ENCODE results near the gene RLF. TPM values are rescaled to one million over a fixed set of nuclear protein-coding genes. Genes with fewer than 3 reads are reported as not detected.

RLF gene
- total and polyA plus RNA-seq, 9 of the 15 experiments (the other 6 are each of a cell fraction or from before 2014, with no cell fraction given), result 3.6 to 35.0 (median 21.2) TPM

- peak; percentile 96 for TF ChIP-seq MYC (IDR thresholded peaks at IDR 0.05; ENCODE audit: low read depth, low read length)
- TF ChIP-seq MYC (CRISPR knock-in tag; IDR thresholded peaks at IDR 0.05; ENCODE audit: borderline replicate concordance, low read depth), result peak; percentile 88; the same call in 1 of the 2 replicates
- TF ChIP-seq KLF6 (CRISPR knock-in tag; IDR thresholded peaks at IDR 0.05; ENCODE audit: borderline replicate concordance), result peak; percentile 89
- no peak for TF ChIP-seq NELFE (IDR thresholded peaks at IDR 0.05; ENCODE audit: insufficient read depth, insufficient read length)
- no peak for TF ChIP-seq HIVEP1 (CRISPR knock-in tag; IDR thresholded peaks at IDR 0.05)
- no peak; the same call in 1 of the 2 replicates for TF ChIP-seq E2F1 (CRISPR knock-in tag; IDR thresholded peaks at IDR 0.05)
- TF ChIP-seq MAFF (IDR thresholded peaks at IDR 0.05; ENCODE audit: low read length), result 0 out of 2 replicates have a peak, but pooled peaks have one; percentile 0
- no peak for TF ChIP-seq ZNF174 (CRISPR knock-in tag; IDR thresholded peaks at IDR 0.05)
- peak; percentile 50 for TF ChIP-seq TAL1 (IDR thresholded peaks at IDR 0.05)
- TF ChIP-seq ZFP36 (IDR thresholded peaks at IDR 0.05; ENCODE audit: low read depth, low read length, partially characterized antibody), result no peak
- TF ChIP-seq CCAR2 (IDR thresholded peaks at IDR 0.05; ENCODE audit: low read depth, low read length), result peak; percentile 50; the same call in 1 of the 2 replicates
- TF ChIP-seq UBTF (IDR thresholded peaks at IDR 0.05; ENCODE audit: borderline replicate concordance in 1 of 2, low read depth in 2 of 2, low read length in 2 of 2), result peak; percentile 99 to 100
- TF ChIP-seq KAT2B (IDR thresholded peaks at IDR 0.05; ENCODE audit: low read depth, low read length), result no peak
- TF ChIP-seq ZNF184 (CRISPR knock-in tag; IDR thresholded peaks at IDR 0.05), result no peak; the same call in 1 of the 2 replicates
- TF ChIP-seq KAT8 (IDR thresholded peaks at IDR 0.05; ENCODE audit: low read depth), result peak; percentile 93
- peak; percentile 80 for TF ChIP-seq SMAD4 (CRISPR knock-in tag; conservative IDR thresholded peaks at IDR 0.05)
- no peak for TF ChIP-seq ZNF780A (CRISPR knock-in tag; IDR thresholded peaks at IDR 0.05)
- TF ChIP-seq ZNF121 (CRISPR knock-in tag; conservative IDR thresholded peaks at IDR 0.05), result no peak
- peak; percentile 77 for TF ChIP-seq RB1 (IDR thresholded peaks at IDR 0.05; ENCODE audit: low read depth)
- no peak for TF ChIP-seq NR4A1 (CRISPR knock-in tag; IDR thresholded peaks at IDR 0.05)
- TF ChIP-seq NR4A1 (tag; IDR thresholded peaks at IDR 0.05), result no peak
- TF ChIP-seq NEUROD1 (IDR thresholded peaks at IDR 0.05; ENCODE audit: borderline replicate concordance, low read depth, low read length, partially characterized antibody), result peak; percentile 79
- TF ChIP-seq IRF1 (CRISPR knock-in tag; IDR thresholded peaks at IDR 0.05; ENCODE audit: borderline replicate concordance), result peak; percentile 78; the same call in 1 of the 2 replicates
- TF ChIP-seq MAZ (CRISPR knock-in tag; conservative IDR thresholded peaks at IDR 0.05 in 1 of 2, IDR thresholded peaks at IDR 0.05 in 1 of 2), result peak; percentile 99 to 100
Observed at GRCh38 chr1:40257688-40258444, 96.7 kb downstream of the RLF start, which contains the start of gene ZMPSTE24 (continued).
